Astrocyte (in vitro differentiated cells and primary cell): ENCODE measurements around the gene BTBD18. TPM values are rescaled to one million over a fixed set of nuclear protein-coding genes. Genes with fewer than 3 reads are reported as not detected.

ENCODE experiments used
- DNase-seq: peaks from one replicate; pipeline ENCODE4 v3.0.0-alpha.2; 2010; ENCODE audit warnings: low read depth
- FAIRE-seq: peaks from 2 replicates; lab custom pipeline; 2011; peaks lifted over from hg19 to GRCh38; lab: Jason Lieb, UNC
- H2AFZ ChIP-seq: 2 replicates; pipeline ENCODE4 v1.6.0; 2012; ENCODE audit warnings: low read depth, low read length, inconsistent platforms
- H3K27ac ChIP-seq: 2 replicates; pipeline ENCODE4 v1.5.1; 2011; ENCODE audit warnings: low read depth, low read length, inconsistent platforms
- H3K27me3 ChIP-seq: 2 replicates; pipeline ENCODE4 v1.6.0; 2011; ENCODE audit warnings: low read length, inconsistent platforms; ENCODE audit not compliant: insufficient read depth
- H3K36me3 ChIP-seq: 2 replicates; pipeline ENCODE4 v1.5.1; 2011; ENCODE audit warnings: low read length, inconsistent platforms; ENCODE audit not compliant: insufficient read depth
- H3K4me1 ChIP-seq: 2 replicates; pipeline ENCODE4 v1.5.1; 2011; ENCODE audit warnings: low read length, inconsistent platforms; ENCODE audit not compliant: insufficient read depth
- H3K4me2 ChIP-seq: 2 replicates; pipeline ENCODE4 v1.6.0; 2012; ENCODE audit warnings: low read length, inconsistent platforms
- H3K4me3 ChIP-seq: 2 replicates; pipeline ENCODE4 v1.5.1; 2011; ENCODE audit warnings: low read depth, mild to moderate bottlenecking, low read length, inconsistent platforms; ENCODE audit not compliant: insufficient read depth
- H3K79me2 ChIP-seq: 2 replicates; pipeline ENCODE4 v1.6.0; 2012; ENCODE audit warnings: mild to moderate bottlenecking, low read length, inconsistent platforms; ENCODE audit not compliant: insufficient read depth
- H3K9ac ChIP-seq: 2 replicates; pipeline ENCODE4 v1.6.0; 2012; ENCODE audit warnings: mild to moderate bottlenecking, low read length, inconsistent platforms
- H3K9me3 ChIP-seq: 2 replicates; pipeline ENCODE4 v1.5.1; 2012; ENCODE audit warnings: low read depth, mild to moderate bottlenecking, low read length, inconsistent platforms; ENCODE audit not compliant: insufficient read depth
- H4K20me1 ChIP-seq: 2 replicates; pipeline ENCODE4 v1.6.0; 2012; ENCODE audit warnings: low read length, inconsistent platforms; ENCODE audit not compliant: insufficient read depth
- H3K27ac Mint-ChIP-seq: one replicate; pipeline ENCODE4 v1.8.0; 2021; ENCODE audit warnings: mild to moderate bottlenecking, mixed read lengths; ENCODE audit not compliant: unreplicated experiment
- H3K27me3 Mint-ChIP-seq: one replicate; pipeline ENCODE4 v1.8.0; 2021; ENCODE audit warnings: low read depth, mixed read lengths; ENCODE audit not compliant: unreplicated experiment
- H3K36me3 Mint-ChIP-seq: one replicate; pipeline ENCODE4 v1.8.0; 2021; ENCODE audit warnings: low read depth, mixed read lengths; ENCODE audit not compliant: unreplicated experiment
- H3K4me1 Mint-ChIP-seq: one replicate; pipeline ENCODE4 v1.8.0; 2021; ENCODE audit warnings: low read depth, mixed read lengths; ENCODE audit not compliant: unreplicated experiment
- H3K4me3 Mint-ChIP-seq: one replicate; pipeline ENCODE4 v1.8.0; 2021; ENCODE audit warnings: mild to moderate bottlenecking, moderate library complexity, mixed read lengths; ENCODE audit not compliant: unreplicated experiment
- H3K9me3 Mint-ChIP-seq: one replicate; pipeline ENCODE4 v1.8.0; 2021; ENCODE audit warnings: mild to moderate bottlenecking, mixed read lengths; ENCODE audit not compliant: unreplicated experiment
- EZH2 ChIP-seq: IDR thresholded peaks from 2 replicates; pipeline ENCODE4 v1.6.1; 2012; ENCODE audit warnings: mild to moderate bottlenecking, low read length, inconsistent platforms; ENCODE audit not compliant: insufficient read depth
- total RNA-seq: library from RNA; stranded (reverse); gene quantifications from 2 replicates; pipeline ENCODE4 v1.2.1, GENCODE V29; 2021
- TF ChIP-seq, protein P1 (sequence below): IDR thresholded peaks from 2 replicates; pipeline ENCODE4 v1.5.1; 2011; ENCODE audit warnings: low read depth, mild to moderate bottlenecking, inconsistent platforms, low read length, moderate library complexity; ENCODE audit not compliant: insufficient read depth

Gene BTBD18
- total RNA-seq, 1 donor from 2014 or later = not detected

DNA sequence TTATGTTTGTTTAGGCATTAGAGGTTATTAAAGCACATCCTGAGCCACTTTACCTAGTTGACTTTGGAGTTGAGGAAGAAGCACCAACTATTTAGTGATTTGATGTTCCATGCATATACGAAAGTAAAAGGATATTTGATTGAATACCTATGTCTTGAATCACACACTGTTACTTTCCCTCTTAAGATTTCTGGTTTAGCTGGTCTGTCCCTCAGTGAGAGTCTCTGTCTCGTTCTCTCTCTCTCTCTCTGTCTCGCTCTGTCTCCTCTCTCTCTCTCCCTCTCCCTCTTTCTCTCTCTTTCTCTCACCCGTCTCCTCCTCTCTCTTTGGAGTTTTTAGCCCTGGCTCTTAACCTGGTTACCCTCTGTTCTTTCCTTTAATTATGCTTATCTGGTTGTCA is 20.9 kb upstream of the BTBD18 start:
- TF ChIP-seq, protein P1, sequence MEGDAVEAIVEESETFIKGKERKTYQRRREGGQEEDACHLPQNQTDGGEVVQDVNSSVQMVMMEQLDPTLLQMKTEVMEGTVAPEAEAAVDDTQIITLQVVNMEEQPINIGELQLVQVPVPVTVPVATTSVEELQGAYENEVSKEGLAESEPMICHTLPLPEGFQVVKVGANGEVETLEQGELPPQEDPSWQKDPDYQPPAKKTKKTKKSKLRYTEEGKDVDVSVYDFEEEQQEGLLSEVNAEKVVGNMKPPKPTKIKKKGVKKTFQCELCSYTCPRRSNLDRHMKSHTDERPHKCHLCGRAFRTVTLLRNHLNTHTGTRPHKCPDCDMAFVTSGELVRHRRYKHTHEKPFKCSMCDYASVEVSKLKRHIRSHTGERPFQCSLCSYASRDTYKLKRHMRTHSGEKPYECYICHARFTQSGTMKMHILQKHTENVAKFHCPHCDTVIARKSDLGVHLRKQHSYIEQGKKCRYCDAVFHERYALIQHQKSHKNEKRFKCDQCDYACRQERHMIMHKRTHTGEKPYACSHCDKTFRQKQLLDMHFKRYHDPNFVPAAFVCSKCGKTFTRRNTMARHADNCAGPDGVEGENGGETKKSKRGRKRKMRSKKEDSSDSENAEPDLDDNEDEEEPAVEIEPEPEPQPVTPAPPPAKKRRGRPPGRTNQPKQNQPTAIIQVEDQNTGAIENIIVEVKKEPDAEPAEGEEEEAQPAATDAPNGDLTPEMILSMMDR = no peak
- no peak for TF ChIP-seq EZH2
- H3K27me3 ChIP-seq = no peaks in the 10 kb centered on the region
- DNase-seq = peak; percentile 57
- no peak for FAIRE-seq
- H3K9ac ChIP-seq = no peak overlapping the region
- H3K27me3 Mint-ChIP-seq = no peaks in the 10 kb centered on the region
- H3K4me1 ChIP-seq = peaks cover 30% of the 10 kb centered on the region
- H3K36me3 ChIP-seq = no peaks in the 10 kb centered on the region
- peaks cover 98% of the 10 kb centered on the region for H3K79me2 ChIP-seq
- H4K20me1 ChIP-seq = peaks cover 91% of the 10 kb centered on the region
- H3K9me3 ChIP-seq = no peaks in the 10 kb centered on the region
- peak overlapping the region; percentile 59 for H3K4me2 ChIP-seq
- H3K4me1 Mint-ChIP-seq = peaks cover 58% of the 10 kb centered on the region
- no peak overlapping the region for H2AFZ ChIP-seq
- no peaks in the 10 kb centered on the region for H3K9me3 Mint-ChIP-seq
- no peak overlapping the region for H3K27ac ChIP-seq
- peaks cover 20% of the 10 kb centered on the region for H3K36me3 Mint-ChIP-seq
- peak overlapping the region; percentile 93 for H3K27ac Mint-ChIP-seq
- H3K4me3 Mint-ChIP-seq = peak overlapping the region; percentile 58
- no peak overlapping the region for H3K4me3 ChIP-seq

DNA sequence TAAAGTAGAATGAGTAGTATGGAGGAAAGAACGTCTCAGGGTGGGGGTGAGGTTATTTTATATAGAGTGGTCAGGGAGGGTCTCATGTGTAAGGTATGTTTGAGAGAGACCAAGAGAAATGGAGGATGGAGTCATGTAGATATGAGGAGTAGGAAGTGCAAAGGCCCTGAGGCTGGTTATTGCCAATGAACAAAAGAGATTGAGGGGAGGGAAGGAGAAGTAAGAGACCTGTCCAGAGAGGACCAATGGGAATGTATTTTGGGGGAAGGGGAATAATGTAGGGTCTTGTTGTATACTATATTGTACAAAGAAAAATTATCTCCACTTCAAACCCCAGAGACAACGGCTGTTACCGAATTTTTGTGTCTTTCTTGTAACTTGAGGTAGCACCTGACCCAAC is 19.7 kb upstream of the BTBD18 start:
- H3K4me1 ChIP-seq = peaks cover 18% of the 10 kb centered on the region
- no peak for FAIRE-seq

DNA sequence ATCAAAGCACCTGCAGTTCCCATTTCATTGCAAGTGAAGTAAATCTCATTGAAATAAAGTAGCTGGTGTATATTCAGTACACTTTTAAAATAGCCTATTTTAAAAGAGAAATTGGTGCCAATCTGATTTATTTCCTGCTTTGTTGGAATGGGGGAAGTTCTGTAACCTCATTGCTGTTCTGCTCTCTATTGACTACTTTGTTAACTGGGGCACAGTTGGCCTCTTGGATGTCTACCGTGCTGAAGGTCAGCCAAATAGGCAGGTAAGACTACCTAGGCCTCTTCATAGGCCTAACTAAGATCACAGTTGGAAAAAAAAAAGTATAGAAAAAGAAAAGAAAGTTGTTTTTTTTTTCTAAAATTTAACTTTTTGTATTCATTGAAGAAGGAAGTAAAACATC is 19.2 kb upstream of the BTBD18 start:
- no peaks in the 10 kb centered on the region for H3K9me3 ChIP-seq
- TF ChIP-seq, protein P1 = no peak
- no peak for TF ChIP-seq EZH2
- H3K9ac ChIP-seq = no peak overlapping the region
- H3K79me2 ChIP-seq = peaks cover 98% of the 10 kb centered on the region
- no peaks in the 10 kb centered on the region for H3K36me3 ChIP-seq
- Mint-ChIP-seq H3K4me1 (peaks cover 49% of the 10 kb centered on the region), H3K27me3 (no peaks in the 10 kb centered on the region), H3K4me3 (no peak overlapping the region), H3K36me3 (peaks cover 27% of the 10 kb centered on the region), H3K9me3 (no peaks in the 10 kb centered on the region), H3K27ac (peak overlapping the region; percentile 8)
- no peak overlapping the region for H2AFZ ChIP-seq
- DNase-seq = no peak
- no peaks in the 10 kb centered on the region for H3K27me3 ChIP-seq
- no peak overlapping the region for H3K4me3 ChIP-seq
- H3K4me1 ChIP-seq = peaks cover 13% of the 10 kb centered on the region
- H3K27ac ChIP-seq = no peak overlapping the region
- no peak overlapping the region for H3K4me2 ChIP-seq
- FAIRE-seq = no peak
- peaks cover 91% of the 10 kb centered on the region for H4K20me1 ChIP-seq

More for the DNA sequence above, 19.7 kb upstream of the BTBD18 start:
- H3K36me3 ChIP-seq = no peaks in the 10 kb centered on the region
- H4K20me1 ChIP-seq = peaks cover 91% of the 10 kb centered on the region
- no peaks in the 10 kb centered on the region for H3K9me3 Mint-ChIP-seq
- no peak overlapping the region for H3K27ac Mint-ChIP-seq
- H3K27me3 Mint-ChIP-seq = no peaks in the 10 kb centered on the region
- H3K27me3 ChIP-seq = no peaks in the 10 kb centered on the region
- H3K4me1 Mint-ChIP-seq = peaks cover 51% of the 10 kb centered on the region
- TF ChIP-seq EZH2 = no peak
- TF ChIP-seq, protein P1 = no peak
- peaks cover 25% of the 10 kb centered on the region for H3K36me3 Mint-ChIP-seq
- peak overlapping the region; percentile 15 for H3K4me3 Mint-ChIP-seq
- H3K27ac ChIP-seq = no peak overlapping the region
- no peaks in the 10 kb centered on the region for H3K9me3 ChIP-seq
- DNase-seq = no peak
- H3K4me3 ChIP-seq = no peak overlapping the region
- H3K9ac ChIP-seq = no peak overlapping the region
- peaks cover 98% of the 10 kb centered on the region for H3K79me2 ChIP-seq
- H2AFZ ChIP-seq = no peak overlapping the region
- H3K4me2 ChIP-seq = no peak overlapping the region
